ENCODE results near the gene PXMP4. TPM values are rescaled to one million over a fixed set of nuclear protein-coding genes. Genes with fewer than 3 reads are reported as not detected.

Gene PXMP4
- total and polyA plus RNA-seq, 2 of the 4 experiments (the other 2 are of a cell fraction), result 3.6 to 7.1 TPM

DNA sequence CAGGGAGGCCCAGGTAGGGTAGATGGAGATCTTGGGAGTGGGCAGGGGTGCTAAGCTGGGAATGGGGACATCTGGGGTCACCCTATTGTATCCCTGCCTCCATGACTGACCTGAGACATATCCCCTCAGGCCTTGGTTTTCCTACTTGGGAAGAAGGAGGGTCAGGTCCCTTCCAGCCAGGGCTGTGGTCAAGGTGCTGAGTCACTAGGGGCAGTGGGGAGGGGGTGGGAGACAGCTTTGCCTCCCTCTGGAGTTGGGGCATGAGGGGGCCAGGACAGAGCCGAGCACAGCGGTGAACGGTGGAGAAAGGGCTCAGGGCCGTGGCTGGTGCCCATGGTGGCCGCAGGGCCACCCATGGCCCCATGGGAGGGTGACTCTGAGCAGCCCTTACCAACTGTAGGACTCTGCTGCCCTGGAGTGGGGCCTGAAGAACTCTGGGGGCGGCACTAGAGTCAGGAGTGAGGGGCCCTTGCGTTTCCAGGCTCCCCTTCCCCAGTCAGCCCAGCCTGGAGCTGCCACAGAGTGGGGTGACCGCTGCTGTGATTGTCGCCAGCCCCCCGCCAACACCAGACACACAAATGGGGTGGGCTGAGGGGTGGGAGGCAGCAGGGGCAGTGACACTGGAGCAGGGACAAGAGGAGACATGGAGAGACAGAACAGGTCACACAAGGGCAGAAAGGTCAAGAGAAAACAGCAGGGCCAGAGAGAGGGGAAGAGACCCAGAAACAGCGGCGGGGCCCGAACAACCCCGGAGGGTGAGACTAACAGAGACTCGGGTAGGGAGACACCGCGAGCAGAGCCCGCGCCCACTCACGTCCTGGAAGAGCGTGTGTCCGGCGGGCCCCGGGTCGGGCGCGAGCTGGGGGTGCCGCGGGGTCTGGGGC lies 46.5 kb downstream of the PXMP4 start:
- Histone ChIP-seq H3K4me2 (ENCODE audit: low read depth, low read length) (peak overlapping the region; percentile 99), H3K9me3 (ENCODE audit: control insufficient read depth, insufficient read depth, low read length) (no peaks in the 10 kb centered on the region), H4K8ac (ENCODE audit: low read depth in 2 of 2, low read length in 2 of 2) (peak overlapping the region; percentile 79), H3K23ac (ENCODE audit: low read depth, low read length) (peak overlapping the region; percentile 96), H3K4me1 (ENCODE audit: control insufficient read depth, insufficient read depth, low read length) (peaks cover 27% of the 10 kb centered on the region), H2AK9ac (replicated peaks; ENCODE audit: low read depth, low read length, poor library complexity) (peak overlapping the region; percentile 97), H3K4me3 (ENCODE audit: insufficient read depth, low read depth, low read length) (peak overlapping the region; percentile 94), H3K56ac (ENCODE audit: extremely low read depth, insufficient read depth, low read length) (peak overlapping the region; percentile 35; the same call in 1 of the 2 replicates), H3K27ac (ENCODE audit: insufficient read depth, low read length) (peak overlapping the region; percentile 78), H3K14ac (replicated peaks; ENCODE audit: low read depth, low read length) (peak overlapping the region; percentile 100), H2BK15ac (ENCODE audit: low read depth, low read length) (peak overlapping the region; percentile 80; the same call in 1 of the 3 replicates), H2BK5ac (ENCODE audit: low read depth, low read length, poor library complexity, severe bottlenecking) (peak overlapping the region; percentile 70), H3K79me1 (ENCODE audit: low read depth in 1 of 2, low read length in 2 of 2) (peaks cover 8 to 55% of the 10 kb centered on the region in 2 experiments; a peak in 3 of 4 replicates), H4K20me1 (ENCODE audit: insufficient read depth, low read length) (peaks cover 16% of the 10 kb centered on the region; the same call in 1 of the 2 replicates), H2BK20ac (ENCODE audit: low read depth, low read length) (peak overlapping the region; percentile 40; the same call in 1 of the 2 replicates), H2AFZ (replicated peaks; ENCODE audit: low read length, poor library complexity) (peak overlapping the region; percentile 88), H2BK120ac (ENCODE audit: low read depth, low read length) (peak overlapping the region; percentile 71), H3K36me3 (ENCODE audit: control insufficient read depth, insufficient read depth, low read length) (peaks cover 10% of the 10 kb centered on the region), H4K5ac (ENCODE audit: low read depth, low read length) (peak overlapping the region; percentile 78; the same call in 1 of the 2 replicates), H3K27me3 (ENCODE audit: control insufficient read depth, insufficient read depth, low read length) (no peaks in the 10 kb centered on the region), H3K9ac (ENCODE audit: low read depth, low read length) (peak overlapping the region; percentile 99), H4K91ac (ENCODE audit: insufficient read depth, low read depth, low read length) (peak overlapping the region; percentile 81), H2AK5ac (ENCODE audit: low read depth, low read length) (peak overlapping the region; percentile 98), H3K18ac (ENCODE audit: low read depth, low read length) (peak overlapping the region; percentile 69), H3K9me1 (ENCODE audit: insufficient read depth, low read length) (peaks cover 18% of the 10 kb centered on the region), H3K4ac (ENCODE audit: low read depth, low read length) (peak overlapping the region; percentile 96)
- ATAC-seq (ENCODE audit: low read depth) (peak; percentile 65), DNase-seq (peak; percentile 40)
- dilution Hi-C loops (cut with HindIII; ENCODE audit: low sequenced_read_pairs, unreplicated experiment), result no loop called here
- WGBS, 2 experiments (ENCODE audit: extremely low coverage in 2 of 2, insufficient read length in 1 of 2), result 0% methylated on average over 18 of the region's 29 CpGs; no CpG with 5 or more reads in 1 of the 2 experiments
- no TSS peak for BruUV-seq (replicated peaks)
- intact Hi-C loops (cut with micrococcal nuclease), result no loop called here
- ChIA-PET POLR2A (ENCODE audit: unreplicated experiment) (interaction anchor here (0.6 kb wide), 1 partner anchor 254 kb away, joined by 4 read pairs; no protein-coding TSS in a partner anchor), CTCF (no interaction called here)
- in situ Hi-C loops (cut with MboI; ENCODE audit: low sequenced_read_pairs), result no loop called here
- TF ChIP-seq SMC3 (IDR thresholded peaks at IDR 0.05; ENCODE audit: low read depth, low read length) (no peak), CEBPB (IDR thresholded peaks at IDR 0.05; ENCODE audit: low read depth, low read length) (no peak), MXI1 (IDR thresholded peaks at IDR 0.05; ENCODE audit: borderline replicate concordance, low read depth, low read length) (no peak), MAZ (IDR thresholded peaks at IDR 0.05; ENCODE audit: borderline replicate concordance, low read depth, low read length) (peak; percentile 66), MAFK (IDR thresholded peaks at IDR 0.05; ENCODE audit: low read depth, low read length) (no peak), NFE2L2 (IDR thresholded peaks at IDR 0.05; ENCODE audit: low read depth, low read length) (peak; percentile 42; the same call in 1 of the 2 replicates), RCOR1 (IDR thresholded peaks at IDR 0.05; ENCODE audit: insufficient replicate concordance, low read length) (no peak), USF2 (IDR thresholded peaks at IDR 0.05; ENCODE audit: low read depth, low read length) (no peak), FOS (IDR thresholded peaks at IDR 0.05; ENCODE audit: low read depth, low read length) (0 out of 2 replicates have a peak, but pooled peaks have one; percentile 8), RFX5 (IDR thresholded peaks at IDR 0.05; ENCODE audit: low read depth, low read length) (no peak), RAD21 (IDR thresholded peaks at IDR 0.05; ENCODE audit: low read length) (no peak)
- TF ChIP-seq, protein P1, sequence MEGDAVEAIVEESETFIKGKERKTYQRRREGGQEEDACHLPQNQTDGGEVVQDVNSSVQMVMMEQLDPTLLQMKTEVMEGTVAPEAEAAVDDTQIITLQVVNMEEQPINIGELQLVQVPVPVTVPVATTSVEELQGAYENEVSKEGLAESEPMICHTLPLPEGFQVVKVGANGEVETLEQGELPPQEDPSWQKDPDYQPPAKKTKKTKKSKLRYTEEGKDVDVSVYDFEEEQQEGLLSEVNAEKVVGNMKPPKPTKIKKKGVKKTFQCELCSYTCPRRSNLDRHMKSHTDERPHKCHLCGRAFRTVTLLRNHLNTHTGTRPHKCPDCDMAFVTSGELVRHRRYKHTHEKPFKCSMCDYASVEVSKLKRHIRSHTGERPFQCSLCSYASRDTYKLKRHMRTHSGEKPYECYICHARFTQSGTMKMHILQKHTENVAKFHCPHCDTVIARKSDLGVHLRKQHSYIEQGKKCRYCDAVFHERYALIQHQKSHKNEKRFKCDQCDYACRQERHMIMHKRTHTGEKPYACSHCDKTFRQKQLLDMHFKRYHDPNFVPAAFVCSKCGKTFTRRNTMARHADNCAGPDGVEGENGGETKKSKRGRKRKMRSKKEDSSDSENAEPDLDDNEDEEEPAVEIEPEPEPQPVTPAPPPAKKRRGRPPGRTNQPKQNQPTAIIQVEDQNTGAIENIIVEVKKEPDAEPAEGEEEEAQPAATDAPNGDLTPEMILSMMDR (conservative IDR thresholded peaks at IDR 0.05; ENCODE audit: low read depth, low read length), result no peak
